Limb (tissue), 2 donors: ENCODE measurements around the gene POC1B.

Experiments used
- DNase-seq, 2 donors: peaks; one replicate each; pipeline ENCODE4 v3.0.0-alpha.2; 2016; ENCODE audit errors: extremely low spot score in 2 of 2

The POC1B gene

DNA sequence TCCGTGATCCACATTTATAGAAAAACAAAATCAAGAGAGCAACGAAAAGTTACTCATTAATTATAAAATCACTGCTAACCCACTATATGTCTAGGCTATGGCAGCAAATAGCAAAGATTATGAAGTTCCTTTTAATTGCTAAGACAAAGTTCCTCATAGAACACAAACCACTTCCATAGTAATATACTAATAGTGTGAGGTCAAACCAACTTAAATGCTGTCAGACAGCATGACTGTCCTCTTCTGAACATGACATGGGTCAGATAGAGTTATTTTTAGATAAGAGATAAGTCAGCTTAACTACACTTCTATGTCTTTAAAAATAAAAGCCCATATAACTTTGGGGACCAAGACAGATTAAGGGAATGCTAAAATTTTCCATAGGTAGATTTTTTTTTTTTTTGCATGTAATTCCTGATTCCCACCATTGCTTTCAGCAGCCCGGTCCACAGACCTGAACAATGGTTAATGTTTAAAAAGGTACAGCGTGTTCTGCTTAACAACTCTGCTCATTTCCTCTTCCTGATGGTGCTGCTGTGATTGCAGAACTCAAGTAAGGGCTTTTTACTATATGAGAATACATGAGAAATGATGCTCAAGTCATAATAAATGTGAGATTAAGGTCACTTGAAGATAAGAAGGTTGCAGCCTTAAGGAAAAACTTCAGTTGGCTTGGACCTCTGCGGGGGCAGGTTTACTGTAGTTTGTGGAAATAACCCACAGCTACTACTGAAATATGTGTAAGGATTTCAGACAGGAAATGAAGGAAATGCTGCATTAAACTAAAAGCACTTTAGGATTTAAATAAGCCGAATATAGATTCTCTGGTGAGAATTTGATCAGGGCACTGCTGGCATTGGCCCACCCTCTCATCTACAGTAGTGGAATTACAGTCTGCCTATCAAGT lies 135.8 kb downstream of the POC1B start:
- DNase-seq, result no peak

- DNase-seq, result no peak
Observed at GRCh38 chr12:89386138-89386537, 139.7 kb downstream of the POC1B start.

DNA sequence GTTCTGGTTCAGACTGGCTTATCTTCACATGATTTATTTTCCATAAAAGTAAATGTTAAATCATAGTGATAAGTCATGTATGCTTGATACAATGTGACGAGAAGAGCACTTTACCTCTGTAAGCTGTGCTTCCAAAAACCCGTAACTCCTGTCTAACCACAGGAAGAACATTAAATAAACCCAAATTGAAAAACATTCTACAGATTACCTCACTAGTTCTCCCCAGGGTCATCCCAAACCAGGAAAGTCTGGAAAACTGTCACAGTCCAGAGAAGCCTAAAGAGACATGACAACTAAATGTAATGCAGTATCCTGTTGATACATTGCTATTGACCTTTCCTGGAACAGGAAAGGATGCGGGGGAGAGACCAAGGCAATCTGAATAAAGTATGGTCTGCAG lies 141.0 kb downstream of the POC1B start:
- DNase-seq, result no peak

DNA sequence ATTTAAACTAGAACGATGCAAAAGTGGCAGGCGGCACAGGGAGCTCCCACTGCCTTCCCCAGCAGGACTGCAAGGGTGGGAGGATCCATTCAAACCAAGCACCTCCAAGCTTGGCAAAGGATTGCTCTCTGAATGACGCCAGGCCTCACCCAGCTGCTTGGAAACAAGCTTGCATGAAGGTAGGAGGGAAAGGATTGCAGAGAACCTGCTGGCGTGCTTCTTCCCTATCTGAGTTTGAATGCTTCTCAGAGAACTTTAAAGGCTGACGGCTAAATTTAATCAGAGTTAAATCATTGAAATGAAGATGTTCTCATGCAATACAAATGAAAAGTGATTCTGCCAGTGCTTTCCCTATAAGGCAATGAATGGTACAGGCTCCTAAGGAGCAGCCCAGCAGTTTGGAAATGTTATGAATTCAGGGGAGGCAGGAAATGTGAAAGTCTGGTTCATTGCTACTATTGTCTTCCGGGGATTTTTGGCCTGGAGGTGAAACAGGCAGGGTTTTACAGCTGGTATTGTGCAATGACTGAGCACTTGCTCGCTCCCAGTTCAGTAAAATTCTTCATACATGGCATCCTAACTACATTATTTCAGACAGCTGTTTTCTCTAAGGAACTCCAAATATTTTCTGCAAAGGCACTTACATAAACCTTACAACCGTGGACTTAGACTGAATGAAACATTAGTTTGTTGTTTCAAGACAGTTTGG lies 141.6 kb downstream of the POC1B start:
- peak; percentile 43 to 77 for DNase-seq

DNA sequence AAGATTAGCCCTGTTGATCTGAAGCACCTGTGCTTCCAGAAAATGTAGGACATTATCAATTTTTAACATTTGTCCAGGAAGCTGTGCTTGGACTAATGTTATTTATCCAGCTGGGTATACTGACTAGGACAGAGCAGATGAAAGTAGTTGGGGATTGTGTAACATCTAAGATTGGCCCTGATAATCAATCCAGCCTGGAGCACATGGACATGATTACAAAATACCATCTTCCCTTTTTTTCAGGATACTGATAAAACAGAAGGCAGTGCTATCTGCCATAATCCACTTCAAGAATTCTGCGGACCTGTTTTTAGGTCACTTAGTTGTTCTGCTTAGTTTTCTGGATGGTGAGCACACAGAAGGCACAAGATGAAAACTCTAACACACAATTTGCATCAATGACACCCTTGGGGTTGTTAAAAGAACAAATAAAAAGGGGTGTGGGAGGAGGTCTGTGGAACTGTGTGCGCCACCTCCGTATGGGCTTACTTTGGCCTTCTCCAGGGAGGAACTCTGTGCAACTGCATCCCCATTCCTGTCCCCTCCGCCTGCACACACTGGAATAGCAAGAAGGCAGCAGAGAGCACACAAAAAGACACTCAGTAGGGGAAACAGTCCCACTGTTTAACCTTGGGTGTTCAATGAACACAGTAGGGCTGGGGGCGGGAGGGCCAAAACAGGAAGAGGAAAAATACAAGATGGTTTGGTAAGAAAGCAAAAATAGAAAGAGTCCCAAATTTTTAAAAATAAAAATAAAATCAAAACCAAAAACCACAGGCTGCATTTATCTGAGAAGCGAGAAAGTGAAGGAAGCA lies 142.4 kb downstream of the POC1B start:
- no peak for DNase-seq

DNA sequence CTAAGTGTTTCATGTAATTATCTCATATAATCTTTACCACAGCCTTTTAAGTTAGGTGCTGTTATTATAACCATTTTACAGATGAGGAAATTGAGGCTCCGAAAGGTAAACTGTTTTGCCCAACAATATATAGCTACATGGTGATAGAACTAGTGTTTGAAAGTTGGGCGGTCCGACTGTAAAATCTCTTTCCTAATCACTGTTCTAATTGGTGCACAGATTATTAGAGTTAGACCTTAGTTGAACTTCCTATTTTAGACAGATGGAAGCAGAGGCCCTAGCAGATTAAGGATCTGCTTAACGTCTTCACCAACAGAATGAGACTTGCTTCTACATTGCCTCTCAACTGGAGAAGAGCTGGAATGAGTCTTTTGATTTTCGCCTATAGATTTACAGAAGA lies 143.5 kb downstream of the POC1B start:
- no peak for DNase-seq

DNA sequence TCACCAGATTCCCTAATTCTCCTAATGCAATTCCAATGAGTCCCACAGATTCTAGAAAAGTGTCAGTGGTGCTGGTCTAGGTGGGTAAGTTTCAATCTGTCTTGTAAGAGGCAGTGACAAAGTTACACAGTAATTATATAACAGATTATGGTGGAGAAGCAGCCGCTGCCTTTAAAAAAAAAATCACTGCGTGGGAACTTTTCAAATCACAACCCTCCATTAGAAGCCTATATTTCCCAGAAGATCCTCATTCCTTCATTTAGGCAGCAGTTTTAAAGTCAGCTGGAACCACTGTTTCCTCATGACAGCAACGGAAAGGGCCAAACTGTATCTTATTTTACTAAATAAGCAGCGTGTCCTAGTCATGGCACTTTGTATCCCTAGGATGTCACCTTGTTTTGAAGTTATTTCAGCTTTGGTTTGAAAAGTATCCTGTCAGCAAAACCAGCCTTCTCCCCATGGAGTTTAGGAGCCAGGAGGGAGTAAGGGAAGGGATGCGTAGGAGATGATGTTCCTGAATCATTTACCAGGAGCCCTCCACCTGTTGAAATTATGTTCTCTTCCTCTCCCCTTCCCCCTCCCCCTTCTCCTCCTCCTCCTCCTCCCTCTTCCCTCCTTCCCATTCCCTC lies 145.9 kb downstream of the POC1B start:
- no peak for DNase-seq

GRCh38 chr12:89379148-89379838 lies 146.6 kb downstream of the POC1B start:
- DNase-seq, result no peak

GRCh38 chr12:89376844-89377243 lies 149.0 kb downstream of the POC1B start:
- DNase-seq, result no peak

DNA sequence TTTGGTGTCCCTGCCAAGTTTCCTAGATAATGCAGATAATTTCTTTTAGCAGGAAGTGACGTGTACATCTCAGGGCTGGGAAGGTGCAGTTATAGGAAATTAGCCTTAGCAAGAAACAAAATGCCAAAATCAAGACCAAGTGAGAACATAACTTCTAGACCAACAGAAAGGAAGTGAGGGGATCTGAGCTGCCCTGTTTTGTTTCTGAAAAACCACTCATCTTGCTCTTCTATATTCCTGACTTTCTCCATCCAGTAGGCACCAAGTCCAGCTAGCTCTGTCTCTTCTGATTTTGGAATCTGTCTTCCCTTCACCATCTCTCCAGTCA lies 149.7 kb downstream of the POC1B start:
- no peak for DNase-seq

- no peak for DNase-seq
Observed at GRCh38 chr12:89373763-89374572, 151.9 kb downstream of the POC1B start.

GRCh38 chr12:89372584-89373370 lies 153.1 kb downstream of the POC1B start:
- no peak for DNase-seq

DNA sequence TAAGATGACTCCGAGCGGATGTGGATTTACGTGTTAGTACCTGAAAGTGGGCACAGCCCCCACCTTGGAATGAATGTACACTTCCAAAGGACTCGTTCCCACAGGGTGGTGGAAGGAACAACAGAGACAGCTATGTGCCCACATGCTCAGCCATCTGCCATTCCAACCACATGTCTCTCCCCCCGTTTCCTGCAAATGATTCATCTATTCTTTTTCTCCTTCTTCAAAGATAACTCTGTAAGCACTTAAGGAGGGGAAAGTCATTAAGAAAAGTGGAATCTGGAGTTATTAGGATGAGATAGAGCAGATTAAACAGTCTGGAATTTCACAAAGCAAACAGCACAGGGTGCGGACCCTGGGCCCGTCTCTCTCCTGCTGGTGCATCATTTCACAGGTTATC lies 155.0 kb downstream of the POC1B start:
- DNase-seq, result no peak

- DNase-seq, result no peak
Observed at GRCh38 chr12:89370421-89370831, 155.4 kb downstream of the POC1B start.
